Stimulated activated effector memory CD8-positive, alpha-beta T cell treated with anti-CD3 and anti-CD28 coated beads, Interleukin-12 subunit alpha, Interleukin-12 subunit beta, amount 100 ng/mL, for 72 hours (primary cell): ENCODE results near the gene HOXB3.

Experiments
- ATAC-seq: fragments of 150-1000 bp; cut with Tn5 transposase; 2 replicates; pipeline ENCODE4 v1.10.0; 2021
- DNase-seq, 2 donors: peaks; one replicate each; pipeline ENCODE4 v3.0.0; 2021 to 2022; ENCODE audit warnings: low spot score in 2 of 2
- H3K27ac Mint-ChIP-seq: one replicate; pipeline ENCODE4 v1.8.0; 2022; ENCODE audit warnings: mild to moderate bottlenecking, mixed read lengths
- H3K36me3 Mint-ChIP-seq: one replicate; pipeline ENCODE4 v1.8.0; 2022; ENCODE audit warnings: mild to moderate bottlenecking, mixed read lengths
- H3K4me1 Mint-ChIP-seq: one replicate; pipeline ENCODE4 v1.8.0; 2022; ENCODE audit warnings: mixed read lengths
- H3K4me3 Mint-ChIP-seq: one replicate; pipeline ENCODE4 v1.8.0; 2022; ENCODE audit warnings: mild to moderate bottlenecking, mixed read lengths
- H3K9me3 Mint-ChIP-seq: one replicate; pipeline ENCODE4 v1.8.0; 2022; ENCODE audit warnings: mixed read lengths

The HOXB3 gene

GRCh38 chr17:48546924-48547807 is 42.9 kb downstream of the HOXB3 start:
- H3K36me3 Mint-ChIP-seq, result peaks cover 6% of the 10 kb centered on the region
- no peaks in the 10 kb centered on the region for H3K9me3 Mint-ChIP-seq
- H3K4me3 Mint-ChIP-seq, result no peak overlapping the region
- no peak for DNase-seq
- no peak for ATAC-seq
- peaks cover 19% of the 10 kb centered on the region for H3K4me1 Mint-ChIP-seq
- H3K27ac Mint-ChIP-seq, result no peak overlapping the region

- no peak for ATAC-seq
- H3K27ac Mint-ChIP-seq, result no peak overlapping the region
- H3K9me3 Mint-ChIP-seq, result no peaks in the 10 kb centered on the region
Observed at GRCh38 chr17:48546137-48546923, 43.7 kb downstream of the HOXB3 start.

GRCh38 chr17:48545539-48545938 is 44.5 kb downstream of the HOXB3 start:
- H3K36me3 Mint-ChIP-seq, result peaks cover 6% of the 10 kb centered on the region
- no peak for DNase-seq
- ATAC-seq, result no peak
- H3K4me1 Mint-ChIP-seq, result peaks cover 24% of the 10 kb centered on the region
- H3K9me3 Mint-ChIP-seq, result no peaks in the 10 kb centered on the region
- peak overlapping the region; percentile 78 for H3K4me3 Mint-ChIP-seq
- no peak overlapping the region for H3K27ac Mint-ChIP-seq

More at GRCh38 chr17:48546137-48546923, 43.7 kb downstream of the HOXB3 start:
- Mint-ChIP-seq H3K4me1 (peaks cover 24% of the 10 kb centered on the region), H3K36me3 (peaks cover 6% of the 10 kb centered on the region), H3K4me3 (no peak overlapping the region)
- DNase-seq, result no peak

- DNase-seq, result no peak
- ATAC-seq, result no peak
- H3K4me3 Mint-ChIP-seq, result peak within 1 kb of the TSS; percentile 78
- no peaks in the 10 kb centered on the region for H3K9me3 Mint-ChIP-seq
- peaks cover 6% of the 10 kb centered on the region for H3K36me3 Mint-ChIP-seq
- H3K4me1 Mint-ChIP-seq, result peaks cover 24% of the 10 kb centered on the region
- peak within 1 kb of the TSS; percentile 97 for H3K27ac Mint-ChIP-seq
Observed at GRCh38 chr17:48545022-48545375, 45.0 kb downstream of the HOXB3 start, which contains the start of gene HOXB2. HOXB2 (minus strand) TSS chr17:48545109; CDS start chr17:48544911, 198 bp downstream.

- Mint-ChIP-seq H3K4me1 (peaks cover 24% of the 10 kb centered on the region), H3K9me3 (no peaks in the 10 kb centered on the region)
- no peak for ATAC-seq
Observed at GRCh38 chr17:48544349-48545021, 45.6 kb downstream of the HOXB3 start.

GRCh38 chr17:48543854-48544348 is 46.1 kb downstream of the HOXB3 start:
- ATAC-seq (peak; percentile 66), DNase-seq (peak; percentile 8 to 65)
- no peaks in the 10 kb centered on the region for H3K9me3 Mint-ChIP-seq
- H3K4me3 Mint-ChIP-seq, result peak overlapping the region; percentile 78
- H3K36me3 Mint-ChIP-seq, result peaks cover 6% of the 10 kb centered on the region
- H3K27ac Mint-ChIP-seq, result peak overlapping the region; percentile 97
- H3K4me1 Mint-ChIP-seq, result peaks cover 24% of the 10 kb centered on the region

More at GRCh38 chr17:48544349-48545021, 45.6 kb downstream of the HOXB3 start:
- Mint-ChIP-seq H3K36me3 (peaks cover 6% of the 10 kb centered on the region), H3K27ac (peak overlapping the region; percentile 97), H3K4me3 (peak overlapping the region; percentile 78)
- DNase-seq, result no peak

GRCh38 chr17:48543107-48543853 is 46.8 kb downstream of the HOXB3 start:
- Mint-ChIP-seq H3K4me3 (peak overlapping the region; percentile 78), H3K27ac (peak overlapping the region; percentile 97), H3K36me3 (peaks cover 6% of the 10 kb centered on the region), H3K9me3 (no peaks in the 10 kb centered on the region), H3K4me1 (peaks cover 24% of the 10 kb centered on the region)
- DNase-seq, result peak; percentile 39 to 84
- ATAC-seq, result peak; percentile 79

GRCh38 chr17:48542698-48543106 is 47.3 kb downstream of the HOXB3 start:
- no peaks in the 10 kb centered on the region for H3K9me3 Mint-ChIP-seq
- H3K4me3 Mint-ChIP-seq, result peak overlapping the region; percentile 78
- peaks cover 24% of the 10 kb centered on the region for H3K4me1 Mint-ChIP-seq
- peak overlapping the region; percentile 97 for H3K27ac Mint-ChIP-seq
- no peak for DNase-seq
- no peak for ATAC-seq
- H3K36me3 Mint-ChIP-seq, result peaks cover 6% of the 10 kb centered on the region

- H3K4me1 Mint-ChIP-seq, result peaks cover 24% of the 10 kb centered on the region
- peak overlapping the region; percentile 97 for H3K27ac Mint-ChIP-seq
- H3K9me3 Mint-ChIP-seq, result no peaks in the 10 kb centered on the region
- DNase-seq, result peak in 1 of 2 donors; percentile 64
- ATAC-seq, result no peak
- peak overlapping the region; percentile 78 for H3K4me3 Mint-ChIP-seq
- peaks cover 6% of the 10 kb centered on the region for H3K36me3 Mint-ChIP-seq
Observed at GRCh38 chr17:48542114-48542656, 47.9 kb downstream of the HOXB3 start.

GRCh38 chr17:48541577-48542113 is 48.4 kb downstream of the HOXB3 start:
- ATAC-seq, result no peak
- peak in 1 of 2 donors; percentile 68 for DNase-seq
- H3K4me3 Mint-ChIP-seq, result peak overlapping the region; percentile 78
- peaks cover 24% of the 10 kb centered on the region for H3K4me1 Mint-ChIP-seq
- no peaks in the 10 kb centered on the region for H3K9me3 Mint-ChIP-seq
- peak overlapping the region; percentile 97 for H3K27ac Mint-ChIP-seq
- peaks cover 6% of the 10 kb centered on the region for H3K36me3 Mint-ChIP-seq

GRCh38 chr17:48541036-48541576 is 48.9 kb downstream of the HOXB3 start:
- peaks cover 24% of the 10 kb centered on the region for H3K4me1 Mint-ChIP-seq
- no peak for ATAC-seq
- H3K9me3 Mint-ChIP-seq, result no peaks in the 10 kb centered on the region

GRCh38 chr17:48540213-48540612 is 49.8 kb downstream of the HOXB3 start:
- ATAC-seq (no peak), DNase-seq (no peak)
- H3K4me1 Mint-ChIP-seq, result peaks cover 24% of the 10 kb centered on the region
- H3K9me3 Mint-ChIP-seq, result no peaks in the 10 kb centered on the region
- peaks cover 6% of the 10 kb centered on the region for H3K36me3 Mint-ChIP-seq
- no peak overlapping the region for H3K4me3 Mint-ChIP-seq
- H3K27ac Mint-ChIP-seq, result no peak overlapping the region

More at GRCh38 chr17:48541036-48541576, 48.9 kb downstream of the HOXB3 start:
- peaks cover 6% of the 10 kb centered on the region for H3K36me3 Mint-ChIP-seq
- no peak for DNase-seq
- H3K4me3 Mint-ChIP-seq, result peak overlapping the region; percentile 78
- H3K27ac Mint-ChIP-seq, result peak overlapping the region; percentile 97

- Mint-ChIP-seq H3K36me3 (peaks cover 6% of the 10 kb centered on the region), H3K27ac (no peak overlapping the region), H3K4me3 (no peak overlapping the region), H3K9me3 (no peaks in the 10 kb centered on the region), H3K4me1 (peaks cover 23% of the 10 kb centered on the region)
- ATAC-seq, result no peak
- no peak for DNase-seq
Observed at GRCh38 chr17:48539177-48539576, 50.9 kb downstream of the HOXB3 start.
